Measurements from ENCODE around the gene C1QTNF8. TPM values are rescaled to one million over a fixed set of nuclear protein-coding genes. Genes with fewer than 3 reads are reported as not detected.

C1QTNF8 gene
- total and polyA plus RNA-seq, 2 of the 8 experiments (the other 6 are each of a cell fraction or from before 2014, with no cell fraction given): not detected

GRCh38 chr16:1076801-1077576 lies 19.1 kb downstream of the C1QTNF8 start (continued):
- TF ChIP-seq SP2 (IDR thresholded peaks at IDR 0.05; ENCODE audit: low read length): no peak
- TF ChIP-seq GABPA (IDR thresholded peaks at IDR 0.05; ENCODE audit: borderline replicate concordance, insufficient read depth, low read length): no peak
- TF ChIP-seq JUN (IDR thresholded peaks at IDR 0.05; ENCODE audit: low read depth, low read length): no peak
- TF ChIP-seq GTF2F1 (IDR thresholded peaks at IDR 0.05; ENCODE audit: borderline replicate concordance, low read depth, low read length): no peak
- TF ChIP-seq CTCF (IDR thresholded peaks at IDR 0.05; ENCODE audit: control extremely low read depth in 1 of 3, insufficient read depth in 1 of 3, low read depth in 1 of 3, low read length in 3 of 3): no peak
- TF ChIP-seq EZH2 (IDR thresholded peaks at IDR 0.05; ENCODE audit: low read depth, low read length, severe bottlenecking): no peak
- no peak for TF ChIP-seq RBBP5 (IDR thresholded peaks at IDR 0.05; ENCODE audit: borderline replicate concordance, low read depth, low read length)

Data from H1 (cell line).